Measurements from ENCODE around the gene USP46.

Gene USP46, protein sequence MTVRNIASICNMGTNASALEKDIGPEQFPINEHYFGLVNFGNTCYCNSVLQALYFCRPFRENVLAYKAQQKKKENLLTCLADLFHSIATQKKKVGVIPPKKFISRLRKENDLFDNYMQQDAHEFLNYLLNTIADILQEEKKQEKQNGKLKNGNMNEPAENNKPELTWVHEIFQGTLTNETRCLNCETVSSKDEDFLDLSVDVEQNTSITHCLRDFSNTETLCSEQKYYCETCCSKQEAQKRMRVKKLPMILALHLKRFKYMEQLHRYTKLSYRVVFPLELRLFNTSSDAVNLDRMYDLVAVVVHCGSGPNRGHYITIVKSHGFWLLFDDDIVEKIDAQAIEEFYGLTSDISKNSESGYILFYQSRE

DNA sequence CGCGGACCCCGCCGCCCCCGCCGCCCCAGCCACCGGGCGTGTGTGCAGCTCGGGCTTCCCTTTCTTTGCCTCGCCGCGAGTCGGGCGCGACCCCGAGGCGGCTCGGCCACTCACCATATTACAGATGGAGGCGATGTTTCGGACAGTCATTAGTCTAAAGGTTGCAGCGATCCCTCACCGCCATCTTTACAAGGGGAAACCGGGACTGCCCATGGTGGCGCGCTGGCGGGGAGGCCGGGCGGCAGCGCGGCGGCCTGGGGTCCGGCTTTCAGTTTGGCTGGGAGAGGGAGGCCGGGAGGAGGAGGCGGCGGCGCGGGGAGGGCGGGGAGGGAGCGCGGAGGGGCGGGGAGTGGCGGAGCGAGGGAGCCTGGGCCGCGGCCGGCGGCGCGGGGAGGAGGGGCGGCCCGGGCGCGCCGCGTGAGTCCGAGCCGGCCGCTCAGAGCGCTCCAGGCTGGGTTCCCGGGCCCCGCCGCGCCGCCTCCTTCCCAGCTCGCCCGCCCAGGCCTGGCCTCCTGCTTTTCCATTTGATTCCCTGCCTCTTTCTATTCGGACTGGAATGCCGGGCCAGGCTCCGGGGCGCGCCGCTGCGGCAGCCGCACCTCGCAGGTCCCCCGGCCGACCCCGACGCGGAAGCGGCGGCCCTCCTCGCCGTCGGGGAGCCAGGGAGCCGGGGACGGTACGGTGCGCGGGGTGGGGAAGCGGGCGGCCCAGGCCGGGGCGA is at the start of gene USP46:
TSS of gene USP46 (minus strand) at position 301 of the 721 bp plus-strand sequence. CDS start at position 150, 151 bp downstream.
- peak; percentile 29 for DNase-seq (ENCODE audit: low read depth)

DNA sequence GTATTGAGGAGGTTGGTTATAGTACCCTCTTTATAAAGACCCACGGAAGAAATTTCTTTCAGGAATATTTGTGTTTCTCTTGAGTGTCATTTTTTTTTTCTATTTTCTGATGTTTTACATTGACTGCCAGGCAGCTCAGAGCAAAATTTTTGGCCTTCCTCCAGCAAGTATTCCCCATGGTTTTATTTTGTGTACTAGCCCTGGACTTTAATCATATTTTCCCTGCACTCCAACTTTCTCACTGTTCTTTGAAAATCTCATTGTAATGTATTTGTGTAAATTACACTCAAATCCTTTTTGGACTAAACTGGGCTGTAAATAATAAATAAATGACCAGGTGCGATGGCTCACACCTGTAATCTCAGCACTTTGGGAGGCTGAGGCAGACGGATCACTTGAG is 45.6 kb upstream of the USP46 start:
- DNase-seq (ENCODE audit: low read depth): no peak

- no peak for DNase-seq (ENCODE audit: low read depth)
Measured at GRCh38 chr4:52704133-52704532, 45.0 kb upstream of the USP46 start.

DNA sequence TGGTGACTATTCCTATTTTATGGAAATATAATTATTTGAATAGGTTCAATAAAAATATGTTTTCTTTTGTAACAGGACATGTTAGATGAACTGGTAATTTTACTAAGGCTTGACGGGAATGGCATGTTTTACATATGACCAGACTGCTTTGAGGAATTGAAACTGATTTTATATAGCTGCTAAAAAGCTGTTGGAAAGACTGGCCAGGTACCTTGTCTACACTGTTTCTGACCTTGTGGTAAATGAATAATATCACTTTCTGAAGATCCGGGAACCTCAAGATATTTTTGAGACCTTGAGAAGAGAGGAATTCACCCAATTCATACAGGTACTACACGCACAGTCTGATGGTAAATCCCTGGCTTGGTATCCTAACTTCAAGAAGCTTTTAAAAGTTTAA is 42.1 kb upstream of the USP46 start:
- no peak for DNase-seq (ENCODE audit: low read depth)

- DNase-seq (ENCODE audit: low read depth): no peak
Measured at GRCh38 chr4:52694936-52695335, 35.8 kb upstream of the USP46 start.

GRCh38 chr4:52693492-52693891 is 34.4 kb upstream of the USP46 start:
- no peak for DNase-seq (ENCODE audit: low read depth)

- DNase-seq (ENCODE audit: low read depth): no peak
Measured at GRCh38 chr4:52689096-52689495, 30.0 kb upstream of the USP46 start.

GRCh38 chr4:52687696-52688095 is 28.6 kb upstream of the USP46 start:
- no peak for DNase-seq (ENCODE audit: low read depth)

DNA sequence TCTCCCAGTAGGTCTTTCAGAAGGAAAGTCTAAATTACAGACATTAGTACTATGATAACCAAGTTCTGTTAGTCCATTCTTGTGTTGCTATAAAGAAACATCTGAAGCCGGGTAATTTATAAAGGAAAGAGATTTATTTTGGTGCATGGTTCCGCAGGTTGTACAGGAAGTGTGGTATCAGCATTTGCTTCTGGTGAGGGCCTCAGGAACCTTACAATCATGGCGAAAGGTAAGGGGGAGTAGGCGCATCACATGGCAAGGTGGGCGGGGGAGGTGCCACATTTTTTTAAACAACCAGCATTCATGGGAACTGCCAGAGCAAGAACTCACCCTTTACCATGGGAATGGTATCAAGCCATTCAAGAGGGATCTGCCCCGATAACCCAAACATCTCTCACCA is 26.2 kb upstream of the USP46 start:
- no peak for DNase-seq (ENCODE audit: low read depth)

DNA sequence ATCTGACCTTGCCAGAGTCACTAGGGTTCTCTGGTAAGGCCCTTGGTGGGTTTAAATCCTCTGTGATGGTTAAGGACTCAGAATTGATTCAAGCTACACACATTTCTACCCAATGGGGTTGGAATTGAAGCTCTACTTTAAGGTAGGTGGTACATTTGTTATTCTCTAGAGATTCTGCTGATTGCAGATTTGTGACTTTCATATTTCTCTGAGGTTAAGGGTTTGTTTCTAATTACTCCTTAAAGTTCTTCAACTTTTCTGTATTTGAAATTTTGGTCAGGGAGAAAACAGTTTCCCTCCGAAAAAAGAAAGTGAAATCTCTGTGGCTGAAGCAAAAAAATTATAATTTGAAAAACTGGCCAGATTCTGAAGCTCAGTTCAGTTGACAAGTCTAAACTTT is 25.8 kb upstream of the USP46 start:
- no peak for DNase-seq (ENCODE audit: low read depth)

GRCh38 chr4:52680381-52680780 is 21.3 kb upstream of the USP46 start:
- DNase-seq (ENCODE audit: low read depth): no peak

GRCh38 chr4:52676536-52676935 is 17.4 kb upstream of the USP46 start:
- no peak for DNase-seq (ENCODE audit: low read depth)

- no peak for DNase-seq (ENCODE audit: low read depth)
Measured at GRCh38 chr4:52675111-52675510, 16.0 kb upstream of the USP46 start.

DNA sequence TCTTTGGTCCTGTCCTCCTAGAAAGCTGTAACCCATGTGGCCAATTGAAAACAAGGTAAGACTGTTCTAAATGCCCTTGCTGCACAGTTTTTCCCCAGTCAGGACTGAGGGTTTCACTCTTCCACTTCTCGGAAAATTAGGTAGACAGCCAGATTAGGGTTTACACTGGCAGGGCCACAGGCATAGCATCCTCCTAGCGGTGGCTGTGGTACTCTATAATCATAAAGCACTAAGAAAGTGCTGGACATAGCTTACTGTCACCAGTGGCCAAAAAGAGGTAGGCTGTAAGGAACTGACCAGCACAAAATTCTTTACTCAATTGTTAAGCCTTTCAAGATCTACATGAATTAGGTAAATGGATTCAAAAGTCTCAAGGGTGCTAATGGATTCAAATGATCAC is 11.6 kb upstream of the USP46 start:
- no peak for DNase-seq (ENCODE audit: low read depth)

DNA sequence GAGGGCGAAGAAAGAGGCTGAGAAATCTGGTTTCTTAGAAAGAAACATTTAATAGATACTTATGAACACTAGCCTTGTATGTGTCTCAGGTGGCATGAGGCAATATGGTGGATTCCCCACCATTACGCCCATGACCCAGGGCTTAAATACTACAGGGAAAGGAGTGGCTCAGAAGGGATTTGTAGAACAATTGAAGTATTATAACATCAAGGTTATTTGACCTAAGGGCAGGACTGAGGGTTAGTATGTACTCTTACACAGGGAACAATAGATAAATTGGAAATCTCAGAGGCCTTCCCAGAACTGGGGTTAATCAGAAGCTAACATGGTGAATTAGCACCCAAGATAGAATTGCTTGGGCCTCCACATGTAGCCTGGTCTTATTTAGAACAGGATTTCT is 11.0 kb upstream of the USP46 start:
- DNase-seq (ENCODE audit: low read depth): no peak

DNA sequence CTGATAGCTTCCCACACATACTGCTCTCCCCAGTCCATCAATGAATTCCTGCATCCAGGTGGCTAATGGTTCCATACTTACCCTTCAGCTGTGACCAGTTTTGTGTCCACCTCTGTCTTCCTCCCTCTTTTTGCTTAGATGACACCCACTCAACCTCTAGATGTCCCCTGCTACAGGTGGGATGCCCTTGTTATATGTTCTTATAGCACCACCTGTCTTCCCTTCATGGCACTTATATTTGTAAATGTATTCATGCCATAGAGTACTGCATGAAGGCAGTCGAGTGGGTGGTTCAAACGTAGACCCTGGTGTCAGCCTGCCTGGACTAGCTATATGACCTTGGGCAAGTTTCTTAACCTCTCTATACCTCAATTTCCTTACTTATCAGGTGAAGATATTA is 6.5 kb upstream of the USP46 start:
- no peak for DNase-seq (ENCODE audit: low read depth)

GRCh38 chr4:52664479-52664878 is 5.4 kb upstream of the USP46 start:
- DNase-seq (ENCODE audit: low read depth): no peak

GRCh38 chr4:52661966-52662690 is 3.0 kb upstream of the USP46 start:
- DNase-seq (ENCODE audit: low read depth): no peak

DNA sequence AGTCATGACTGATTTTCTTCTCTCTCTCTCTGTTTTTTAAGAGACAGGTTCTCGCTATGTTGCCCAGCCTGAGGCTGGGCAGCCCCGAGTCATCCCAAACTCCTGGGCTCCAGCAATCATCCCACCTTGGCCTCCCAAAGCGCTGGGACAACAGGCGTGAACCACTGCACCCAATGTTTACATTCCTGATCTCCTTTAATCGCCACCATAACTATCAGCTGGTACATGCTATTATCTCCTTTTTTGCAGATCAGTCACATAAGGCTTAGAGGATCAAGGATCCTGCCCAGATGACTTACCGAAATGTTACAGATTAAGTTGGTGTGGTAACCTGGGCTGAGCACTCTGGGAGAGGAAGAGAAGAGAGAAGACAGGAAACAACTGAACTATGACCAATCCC is 1.5 kb upstream of the USP46 start:
- no peak for DNase-seq (ENCODE audit: low read depth)

DNA sequence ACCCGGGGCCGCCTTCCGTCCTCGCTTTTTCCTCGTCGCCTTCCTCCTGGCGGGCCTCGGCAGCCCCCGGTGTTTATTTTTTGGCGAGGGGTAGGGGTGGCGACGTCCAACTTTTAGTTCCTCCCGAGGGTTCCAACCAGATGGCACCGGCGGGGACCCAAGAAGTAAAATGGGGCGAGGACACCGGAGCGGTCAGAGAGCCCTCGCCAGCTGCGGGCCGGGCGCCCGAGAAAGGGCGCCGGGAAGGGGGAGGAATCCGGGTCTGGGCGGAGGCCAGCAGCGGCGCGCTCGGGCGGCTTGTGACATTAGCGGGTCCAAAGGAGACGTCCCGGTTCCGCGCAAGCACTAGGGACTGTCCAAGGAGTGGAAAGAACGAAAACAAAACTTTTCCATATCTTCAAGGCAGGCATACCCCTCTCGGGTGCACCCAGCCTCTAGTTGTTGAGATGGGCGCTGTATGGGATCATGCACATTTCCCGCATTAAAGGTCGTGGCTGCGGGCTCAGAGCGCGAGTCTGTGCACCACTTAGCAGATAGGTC is 691 bp upstream of the USP46 start:
- DNase-seq (ENCODE audit: low read depth): no peak

DNA sequence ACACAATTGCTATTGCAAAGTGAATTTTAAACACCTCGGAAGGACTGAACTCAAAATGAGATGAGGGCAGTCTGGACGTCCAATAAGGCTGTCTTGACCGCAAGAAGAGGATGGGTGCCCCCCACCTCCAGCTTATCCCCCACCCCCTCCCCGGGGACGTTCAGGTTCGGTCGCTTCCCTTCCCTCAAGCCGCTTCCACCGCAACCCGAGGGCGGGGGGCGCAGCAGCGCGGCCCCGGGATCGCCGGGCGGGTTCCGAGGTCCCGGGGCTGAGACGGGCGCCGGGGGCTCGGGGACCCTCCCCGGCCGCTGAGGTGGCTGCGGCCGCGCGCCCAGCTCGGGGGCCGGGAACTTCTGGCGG is 480 bp downstream of the USP46 start:
- DNase-seq (ENCODE audit: low read depth): no peak

DNA sequence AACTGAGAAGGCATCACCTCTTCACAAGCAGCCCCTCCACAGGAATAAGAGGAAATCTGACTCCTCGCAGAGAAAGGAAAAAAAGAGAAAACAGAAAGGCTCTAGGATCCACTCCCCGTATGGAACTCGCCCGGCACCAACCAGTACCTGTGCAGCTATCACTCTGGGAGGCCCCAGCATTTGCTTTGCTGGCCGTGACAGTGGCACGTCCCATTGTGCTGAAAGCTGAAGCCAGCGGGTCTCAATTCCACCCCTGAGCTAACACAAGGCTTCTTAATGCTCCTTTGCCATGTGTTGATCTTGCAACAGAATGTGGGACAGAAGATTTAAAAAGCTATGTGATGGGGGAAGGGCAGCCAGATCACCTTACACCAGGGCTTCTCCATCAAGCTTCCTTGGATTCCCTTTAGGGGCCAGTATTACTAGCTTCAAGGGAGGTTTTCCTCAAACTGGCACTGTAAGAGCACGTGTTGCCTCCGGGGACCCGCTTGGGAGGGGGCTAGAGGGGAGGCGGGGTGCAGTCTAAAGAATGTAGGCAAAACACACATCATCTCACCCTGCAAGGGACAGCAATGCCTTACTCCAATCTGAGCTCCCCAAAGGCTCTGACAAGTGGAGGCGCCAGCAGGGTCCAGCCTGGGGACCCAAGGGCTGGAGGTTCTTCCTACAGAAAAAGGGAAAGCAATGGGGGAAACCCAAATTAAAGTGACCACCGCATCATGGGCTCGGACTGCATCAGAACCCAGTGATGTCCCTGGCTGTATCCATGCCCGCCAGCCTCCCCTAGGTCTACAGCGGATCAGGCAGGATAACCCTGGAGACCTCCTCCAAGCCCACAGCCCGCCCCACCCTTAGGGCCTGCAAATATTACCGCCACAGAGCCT is 1.2 kb downstream of the USP46 start:
- no peak for DNase-seq (ENCODE audit: low read depth)

Measured in stimulated activated CD8-positive, alpha-beta memory T cell treated with anti-CD3 and anti-CD28 coated beads, Interleukin-15, amount 100 ng/mL, for 24 hours (primary cell).